HG03280 (cell line): Measurements from ENCODE around the gene PRSS50.

Experiments used
- ATAC-seq: cut with Tn5 transposase; IDR thresholded peaks from one replicate; pipeline ENCODE4 v1.9.1; 2021; ENCODE audit warnings: mild to moderate bottlenecking, moderate library complexity; ENCODE audit not compliant: unreplicated experiment

Gene PRSS50

GRCh38 chr3:46729038-46729437 is 11.4 kb upstream of the PRSS50 start:
- no peak for ATAC-seq

GRCh38 chr3:46725621-46726314 is 8.1 kb upstream of the PRSS50 start:
- no peak for ATAC-seq

- no peak for ATAC-seq
Observed at GRCh38 chr3:46724424-46724823, 6.8 kb upstream of the PRSS50 start.

GRCh38 chr3:46722443-46722842 is 4.8 kb upstream of the PRSS50 start:
- no peak for ATAC-seq

- no peak for ATAC-seq
Observed at GRCh38 chr3:46721009-46721408, 3.3 kb upstream of the PRSS50 start.

- ATAC-seq, result no peak
Observed at GRCh38 chr3:46719735-46720271, 2.1 kb upstream of the PRSS50 start.

- no peak for ATAC-seq
Observed at GRCh38 chr3:46719044-46719565, 1.4 kb upstream of the PRSS50 start.

- no peak for ATAC-seq
Observed at GRCh38 chr3:46716461-46717441, 918 bp downstream of the PRSS50 start.

GRCh38 chr3:46715507-46716175 is 2.0 kb downstream of the PRSS50 start:
- no peak for ATAC-seq

GRCh38 chr3:46714728-46715506 is 2.8 kb downstream of the PRSS50 start:
- no peak for ATAC-seq

GRCh38 chr3:46713898-46714552 is 3.6 kb downstream of the PRSS50 start:
- peak; percentile 53 for ATAC-seq

- no peak for ATAC-seq
Observed at GRCh38 chr3:46713050-46713897, 4.4 kb downstream of the PRSS50 start.

- no peak for ATAC-seq
Observed at GRCh38 chr3:46712191-46713049, 5.2 kb downstream of the PRSS50 start.

GRCh38 chr3:46711760-46712159 is 5.9 kb downstream of the PRSS50 start:
- no peak for ATAC-seq

GRCh38 chr3:46711305-46711704 is 6.4 kb downstream of the PRSS50 start:
- no peak for ATAC-seq

GRCh38 chr3:46710671-46711295 is 6.9 kb downstream of the PRSS50 start:
- no peak for ATAC-seq

GRCh38 chr3:46710229-46710628 is 7.4 kb downstream of the PRSS50 start:
- ATAC-seq, result no peak
